Activated CD4-positive, alpha-beta T cell treated with anti-CD3 and anti-CD28 coated beads, Interleukin-2, amount 50 U/mL, for 4 hours (primary cell): ENCODE data around the gene WSB1.

ENCODE experiments used
- DNase-seq, 2 experiments: peaks; one replicate each; pipeline ENCODE4 v3.0.0-alpha.2; 2020

Gene WSB1

GRCh38 chr17:27363326-27363725 is 69.4 kb downstream of the WSB1 start:
- no peak for DNase-seq
